Tibial artery (tissue), 4 donors: ENCODE data around the gene NOTO.
A peak's percentile ranks its signal among the peaks of the same experiment; 100 is the strongest.

ENCODE experiments used
- DNase-seq, 2 donors: peaks; one replicate each; pipeline ENCODE4 v3.0.0-alpha.2; 2019
- H3K27ac ChIP-seq, 2 donors: fragments of 200-600 bp; sonication (generic) in 1 of 2; 1 replicate in 1 of 2; 2 replicates in 1 of 2; pipeline ENCODE4 v1.5.1; 2018 to 2019; ENCODE audit warnings: mild to moderate bottlenecking in 1 of 2
- H3K27me3 ChIP-seq, 2 donors: fragments of 200-600 bp; sonication (generic) in 1 of 2; one replicate each; pipeline versions ENCODE4 v1.5.1 to v1.6.0; 2016 to 2019
- H3K36me3 ChIP-seq, 3 donors: fragments of 200-600 bp; sonication (generic) in 2 of 3; one replicate each; pipeline ENCODE4 v1.5.1; 2016 to 2019; ENCODE audit warnings: mild to moderate bottlenecking in 2 of 3
- H3K4me1 ChIP-seq, 4 donors: fragments of 200-600 bp; sonication (generic) in 2 of 4; 1 replicate in 3 of 4; 2 replicates in 1 of 4; pipeline ENCODE4 v1.5.1; 2016 to 2019
- H3K4me3 ChIP-seq, 2 donors: fragments of 200-600 bp; sonication (generic) in 1 of 2; 1 replicate in 1 of 2; 2 replicates in 1 of 2; pipeline ENCODE4 v1.5.1; 2018 to 2019; ENCODE audit warnings: mild to moderate bottlenecking in 2 of 2
- H3K9me3 ChIP-seq, 3 donors: fragments of 200-600 bp; sonication (generic) in 1 of 3; one replicate each; pipeline ENCODE4 v1.5.1; 2016 to 2019
- CTCF ChIP-seq, 2 experiments: fragments of 200-600 bp in 1 of 2; fragments of 450-650 bp in 1 of 2; IDR thresholded peaks; one replicate each; pipeline ENCODE4 v1.5.1; 2017 to 2019; ENCODE audit warnings: antibody characterized with exemption in 2 of 2, mild to moderate bottlenecking in 1 of 2, moderate library complexity in 1 of 2
- intact Hi-C: fragments of 100-400 bp; cut with DNase I; formaldehyde crosslinking; loops from one replicate; pipeline ENCODE4 v1.15.0; 2023; ENCODE audit warnings: low total_unique reads

The NOTO gene

GRCh38 chr2:73255907-73256617 is 53.7 kb downstream of the NOTO start:
- intact Hi-C loops, result no loop called here
- TF ChIP-seq CTCF (IDR thresholded peaks at IDR 0.05), result no peak
- no peak for DNase-seq
- Histone ChIP-seq H3K4me1 (no peaks in the 10 kb centered on the region), H3K9me3 (no peaks in the 10 kb centered on the region), H3K36me3 (peaks cover 24 to 44% (median 36%) of the 10 kb centered on the region in 3 donors), H3K27ac (no peak overlapping the region), H3K27me3 (no peaks in the 10 kb centered on the region), H3K4me3 (no peak overlapping the region)

- DNase-seq, result no peak
- no peak overlapping the region for H3K27ac ChIP-seq
- TF ChIP-seq CTCF (IDR thresholded peaks at IDR 0.05), result no peak
- intact Hi-C loops, result no loop called here
- no peak overlapping the region for H3K4me3 ChIP-seq
- no peaks in the 10 kb centered on the region for H3K27me3 ChIP-seq
- H3K4me1 ChIP-seq, result no peaks in the 10 kb centered on the region
- no peaks in the 10 kb centered on the region for H3K9me3 ChIP-seq
- H3K36me3 ChIP-seq, result peaks cover 18 to 39% (median 31%) of the 10 kb centered on the region in 3 donors
Observed at GRCh38 chr2:73256618-73256922, 54.2 kb downstream of the NOTO start.

GRCh38 chr2:73257021-73257420 is 54.6 kb downstream of the NOTO start:
- TF ChIP-seq CTCF (IDR thresholded peaks at IDR 0.05), result no peak
- Histone ChIP-seq H3K9me3 (no peaks in the 10 kb centered on the region), H3K36me3 (peaks cover 15 to 34% (median 26%) of the 10 kb centered on the region in 3 donors), H3K27ac (no peak overlapping the region), H3K27me3 (no peaks in the 10 kb centered on the region), H3K4me1 (no peaks in the 10 kb centered on the region), H3K4me3 (no peak overlapping the region)
- DNase-seq, result no peak
- intact Hi-C loops, result no loop called here

- Histone ChIP-seq H3K4me1 (no peaks in the 10 kb centered on the region), H3K27ac (no peak overlapping the region), H3K9me3 (no peaks in the 10 kb centered on the region), H3K36me3 (peaks cover 10 to 29% (median 22%) of the 10 kb centered on the region in 3 donors), H3K27me3 (no peaks in the 10 kb centered on the region), H3K4me3 (no peak overlapping the region)
- peak in 1 of 2 donors; percentile 43 for DNase-seq
- no peak for TF ChIP-seq CTCF (IDR thresholded peaks at IDR 0.05)
- intact Hi-C loops, result no loop called here
Observed at GRCh38 chr2:73257425-73258125, 55.2 kb downstream of the NOTO start.

GRCh38 chr2:73258186-73258912 is 56.0 kb downstream of the NOTO start:
- intact Hi-C loops, result no loop called here
- TF ChIP-seq CTCF (IDR thresholded peaks at IDR 0.05), result no peak
- no peaks in the 10 kb centered on the region for H3K9me3 ChIP-seq
- no peak overlapping the region for H3K27ac ChIP-seq
- no peaks in the 10 kb centered on the region for H3K4me1 ChIP-seq
- H3K27me3 ChIP-seq, result no peaks in the 10 kb centered on the region
- no peak overlapping the region for H3K4me3 ChIP-seq
- H3K36me3 ChIP-seq, result peaks cover 2 to 25% (median 14%) of the 10 kb centered on the region in 3 donors
- no peak for DNase-seq
